Astrocyte (in vitro differentiated cells and primary cell): ENCODE results near the gene GNS. TPM values are rescaled to one million over a fixed set of nuclear protein-coding genes. Genes with fewer than 3 reads are reported as not detected.

Experiments used
- DNase-seq: peaks from one replicate; pipeline ENCODE4 v3.0.0-alpha.2; 2010; ENCODE audit warnings: low read depth
- FAIRE-seq: peaks from 2 replicates; lab custom pipeline; 2011; peaks lifted over from hg19 to GRCh38; lab: Jason Lieb, UNC
- H2AFZ ChIP-seq: 2 replicates; pipeline ENCODE4 v1.6.0; 2012; ENCODE audit warnings: low read depth, low read length, inconsistent platforms
- H3K27ac ChIP-seq: 2 replicates; pipeline ENCODE4 v1.5.1; 2011; ENCODE audit warnings: low read depth, low read length, inconsistent platforms
- H3K27me3 ChIP-seq: 2 replicates; pipeline ENCODE4 v1.6.0; 2011; ENCODE audit warnings: low read length, inconsistent platforms; ENCODE audit not compliant: insufficient read depth
- H3K36me3 ChIP-seq: 2 replicates; pipeline ENCODE4 v1.5.1; 2011; ENCODE audit warnings: low read length, inconsistent platforms; ENCODE audit not compliant: insufficient read depth
- H3K4me1 ChIP-seq: 2 replicates; pipeline ENCODE4 v1.5.1; 2011; ENCODE audit warnings: low read length, inconsistent platforms; ENCODE audit not compliant: insufficient read depth
- H3K4me2 ChIP-seq: 2 replicates; pipeline ENCODE4 v1.6.0; 2012; ENCODE audit warnings: low read length, inconsistent platforms
- H3K4me3 ChIP-seq: 2 replicates; pipeline ENCODE4 v1.5.1; 2011; ENCODE audit warnings: low read depth, mild to moderate bottlenecking, low read length, inconsistent platforms; ENCODE audit not compliant: insufficient read depth
- H3K79me2 ChIP-seq: 2 replicates; pipeline ENCODE4 v1.6.0; 2012; ENCODE audit warnings: mild to moderate bottlenecking, low read length, inconsistent platforms; ENCODE audit not compliant: insufficient read depth
- H3K9ac ChIP-seq: 2 replicates; pipeline ENCODE4 v1.6.0; 2012; ENCODE audit warnings: mild to moderate bottlenecking, low read length, inconsistent platforms
- H3K9me3 ChIP-seq: 2 replicates; pipeline ENCODE4 v1.5.1; 2012; ENCODE audit warnings: low read depth, mild to moderate bottlenecking, low read length, inconsistent platforms; ENCODE audit not compliant: insufficient read depth
- H4K20me1 ChIP-seq: 2 replicates; pipeline ENCODE4 v1.6.0; 2012; ENCODE audit warnings: low read length, inconsistent platforms; ENCODE audit not compliant: insufficient read depth
- H3K27ac Mint-ChIP-seq: one replicate; pipeline ENCODE4 v1.8.0; 2021; ENCODE audit warnings: mild to moderate bottlenecking, mixed read lengths; ENCODE audit not compliant: unreplicated experiment
- H3K27me3 Mint-ChIP-seq: one replicate; pipeline ENCODE4 v1.8.0; 2021; ENCODE audit warnings: low read depth, mixed read lengths; ENCODE audit not compliant: unreplicated experiment
- H3K36me3 Mint-ChIP-seq: one replicate; pipeline ENCODE4 v1.8.0; 2021; ENCODE audit warnings: low read depth, mixed read lengths; ENCODE audit not compliant: unreplicated experiment
- H3K4me1 Mint-ChIP-seq: one replicate; pipeline ENCODE4 v1.8.0; 2021; ENCODE audit warnings: low read depth, mixed read lengths; ENCODE audit not compliant: unreplicated experiment
- H3K4me3 Mint-ChIP-seq: one replicate; pipeline ENCODE4 v1.8.0; 2021; ENCODE audit warnings: mild to moderate bottlenecking, moderate library complexity, mixed read lengths; ENCODE audit not compliant: unreplicated experiment
- H3K9me3 Mint-ChIP-seq: one replicate; pipeline ENCODE4 v1.8.0; 2021; ENCODE audit warnings: mild to moderate bottlenecking, mixed read lengths; ENCODE audit not compliant: unreplicated experiment
- EZH2 ChIP-seq: IDR thresholded peaks from 2 replicates; pipeline ENCODE4 v1.6.1; 2012; ENCODE audit warnings: mild to moderate bottlenecking, low read length, inconsistent platforms; ENCODE audit not compliant: insufficient read depth
- total RNA-seq: library from RNA; stranded (reverse); gene quantifications from 2 replicates; pipeline ENCODE4 v1.2.1, GENCODE V29; 2021
- TF ChIP-seq, protein P1 (sequence below): IDR thresholded peaks from 2 replicates; pipeline ENCODE4 v1.5.1; 2011; ENCODE audit warnings: low read depth, mild to moderate bottlenecking, inconsistent platforms, low read length, moderate library complexity; ENCODE audit not compliant: insufficient read depth

The GNS gene
- total RNA-seq, 1 donor from 2014 or later = 109 TPM

- H3K36me3 ChIP-seq = peaks cover 23% of the 10 kb centered on the region
- H3K4me3 ChIP-seq = no peak overlapping the region
- no peaks in the 10 kb centered on the region for H3K79me2 ChIP-seq
- TF ChIP-seq EZH2 = no peak
- TF ChIP-seq, protein P1, sequence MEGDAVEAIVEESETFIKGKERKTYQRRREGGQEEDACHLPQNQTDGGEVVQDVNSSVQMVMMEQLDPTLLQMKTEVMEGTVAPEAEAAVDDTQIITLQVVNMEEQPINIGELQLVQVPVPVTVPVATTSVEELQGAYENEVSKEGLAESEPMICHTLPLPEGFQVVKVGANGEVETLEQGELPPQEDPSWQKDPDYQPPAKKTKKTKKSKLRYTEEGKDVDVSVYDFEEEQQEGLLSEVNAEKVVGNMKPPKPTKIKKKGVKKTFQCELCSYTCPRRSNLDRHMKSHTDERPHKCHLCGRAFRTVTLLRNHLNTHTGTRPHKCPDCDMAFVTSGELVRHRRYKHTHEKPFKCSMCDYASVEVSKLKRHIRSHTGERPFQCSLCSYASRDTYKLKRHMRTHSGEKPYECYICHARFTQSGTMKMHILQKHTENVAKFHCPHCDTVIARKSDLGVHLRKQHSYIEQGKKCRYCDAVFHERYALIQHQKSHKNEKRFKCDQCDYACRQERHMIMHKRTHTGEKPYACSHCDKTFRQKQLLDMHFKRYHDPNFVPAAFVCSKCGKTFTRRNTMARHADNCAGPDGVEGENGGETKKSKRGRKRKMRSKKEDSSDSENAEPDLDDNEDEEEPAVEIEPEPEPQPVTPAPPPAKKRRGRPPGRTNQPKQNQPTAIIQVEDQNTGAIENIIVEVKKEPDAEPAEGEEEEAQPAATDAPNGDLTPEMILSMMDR = no peak
- DNase-seq = no peak
- peaks cover 15% of the 10 kb centered on the region for H3K36me3 Mint-ChIP-seq
- H3K4me2 ChIP-seq = no peak overlapping the region
- no peaks in the 10 kb centered on the region for H3K9me3 Mint-ChIP-seq
- peaks cover 4% of the 10 kb centered on the region for H3K4me1 ChIP-seq
- no peak overlapping the region for H3K4me3 Mint-ChIP-seq
- FAIRE-seq = no peak
- no peaks in the 10 kb centered on the region for H3K27me3 Mint-ChIP-seq
- H3K27ac ChIP-seq = no peak overlapping the region
- no peaks in the 10 kb centered on the region for H3K27me3 ChIP-seq
- H3K9me3 ChIP-seq = no peaks in the 10 kb centered on the region
- no peaks in the 10 kb centered on the region for H4K20me1 ChIP-seq
- H3K9ac ChIP-seq = no peak overlapping the region
- peaks cover 24% of the 10 kb centered on the region for H3K4me1 Mint-ChIP-seq
- no peak overlapping the region for H3K27ac Mint-ChIP-seq
- no peak overlapping the region for H2AFZ ChIP-seq
Measured at GRCh38 chr12:64745980-64746379, 13.2 kb downstream of the GNS start.

DNA sequence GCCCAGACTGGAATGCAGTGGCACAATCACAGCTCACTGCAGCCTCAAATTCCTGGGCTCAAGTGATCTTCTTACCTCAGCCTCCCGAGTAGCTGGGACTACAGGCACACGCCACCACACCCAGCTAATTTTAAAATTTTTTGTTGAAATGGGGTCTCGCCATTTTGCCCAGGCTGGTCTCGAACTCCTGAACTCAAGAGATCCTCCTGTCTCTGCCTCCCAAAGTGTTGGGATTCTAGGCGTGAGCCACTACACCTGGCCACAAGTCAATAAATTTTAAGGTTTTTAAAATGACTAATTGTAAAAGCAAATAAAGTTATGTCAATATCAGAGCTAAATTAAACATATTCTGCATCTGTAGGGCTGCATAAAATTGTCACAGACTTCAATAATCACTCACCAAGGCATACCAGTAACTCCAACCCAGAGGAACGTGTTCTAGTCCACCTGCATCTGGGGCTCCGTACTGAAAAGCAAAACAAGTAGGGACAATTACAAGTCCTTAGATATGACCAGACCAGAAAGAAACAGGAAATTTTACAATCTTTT lies 13.9 kb downstream of the GNS start:
- peaks cover 4% of the 10 kb centered on the region for H3K4me1 ChIP-seq
- no peak for FAIRE-seq

More for the DNA sequence above, 13.9 kb downstream of the GNS start:
- peaks cover 18% of the 10 kb centered on the region for H3K36me3 ChIP-seq
- H3K27ac ChIP-seq = no peak overlapping the region
- no peaks in the 10 kb centered on the region for H3K9me3 ChIP-seq
- Mint-ChIP-seq H3K27me3 (no peaks in the 10 kb centered on the region), H3K36me3 (peaks cover 17% of the 10 kb centered on the region), H3K9me3 (no peaks in the 10 kb centered on the region), H3K4me1 (peaks cover 27% of the 10 kb centered on the region), H3K27ac (no peak overlapping the region), H3K4me3 (no peak overlapping the region)
- H3K4me2 ChIP-seq = peak overlapping the region; percentile 72
- no peaks in the 10 kb centered on the region for H3K79me2 ChIP-seq
- H3K9ac ChIP-seq = no peak overlapping the region
- H4K20me1 ChIP-seq = no peaks in the 10 kb centered on the region
- DNase-seq = no peak
- no peak overlapping the region for H3K4me3 ChIP-seq
- H2AFZ ChIP-seq = no peak overlapping the region
- H3K27me3 ChIP-seq = no peaks in the 10 kb centered on the region
- no peak for TF ChIP-seq EZH2
- TF ChIP-seq, protein P1 = no peak
